Stimulated activated naive CD8-positive, alpha-beta T cell treated with anti-CD3 and anti-CD28 coated beads, Interleukin-15, Interleukin-2, amounts not matched to agents 100 U/mL and 50 U/mL, for 24 hours (primary cell): Measurements from ENCODE around the gene KSR2.

ENCODE experiments used
- ATAC-seq: fragments of 150-1000 bp; cut with Tn5 transposase; one replicate; pipeline ENCODE4 v1.10.0; 2021
- DNase-seq: peaks from one replicate; pipeline ENCODE4 v3.0.0; 2021

Gene KSR2

DNA sequence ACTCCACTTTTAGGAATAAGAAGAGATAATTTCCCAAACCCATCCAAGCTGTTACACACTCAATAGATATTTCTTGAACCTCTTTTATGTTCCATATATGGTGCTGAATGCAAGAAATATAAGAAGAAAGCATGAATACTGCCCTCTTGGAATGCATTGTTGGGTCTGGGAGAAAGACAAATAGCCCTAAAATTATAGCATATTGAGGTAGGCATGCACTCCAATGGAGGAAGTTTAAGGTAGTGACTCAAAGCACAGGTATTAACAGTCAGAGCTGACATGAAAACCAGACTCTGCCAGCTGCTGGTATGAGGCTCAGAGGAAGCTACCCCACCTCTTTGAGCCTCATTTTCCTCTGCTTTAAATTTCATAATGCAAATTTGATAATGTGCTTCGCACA lies 346.0 kb downstream of the KSR2 start:
- no peak for ATAC-seq
- no peak for DNase-seq

DNA sequence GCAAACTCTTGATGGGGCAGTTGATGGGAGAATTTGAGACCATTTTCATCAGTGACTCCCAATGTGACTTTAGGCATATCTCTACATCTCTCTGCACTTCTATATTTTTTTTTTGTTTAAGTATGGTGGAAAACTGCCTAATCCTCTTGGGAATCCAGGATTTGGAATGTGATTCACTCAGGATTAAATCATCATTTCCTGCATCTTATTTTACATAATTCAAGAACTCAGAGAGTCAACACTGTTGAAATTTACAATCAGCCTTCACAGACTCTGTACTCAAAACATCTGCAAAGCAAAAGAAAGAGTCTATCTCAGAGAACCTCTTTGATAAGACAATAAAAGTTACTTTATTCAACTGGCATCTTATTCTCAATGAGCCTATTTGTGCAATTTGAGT lies 346.7 kb downstream of the KSR2 start:
- ATAC-seq, result no peak
- no peak for DNase-seq

DNA sequence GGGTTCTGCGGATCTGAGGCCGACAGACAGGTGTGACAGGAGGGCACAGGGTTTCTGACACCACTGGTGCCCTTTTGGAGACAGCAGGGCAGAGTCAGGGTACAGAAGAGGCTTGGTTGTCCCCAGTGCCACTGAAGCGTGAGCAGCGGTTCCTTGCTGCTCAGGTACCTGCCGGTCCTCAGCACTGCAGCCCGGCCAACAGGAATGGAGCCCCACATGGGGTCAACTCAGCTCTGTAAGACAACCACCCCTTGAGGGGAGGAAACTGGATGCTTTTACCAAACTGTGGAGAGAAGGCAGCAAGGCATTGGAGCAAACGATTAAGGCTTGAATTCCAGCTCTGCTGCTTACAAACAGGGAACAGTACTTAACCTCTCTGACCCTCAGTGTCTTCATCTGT lies 361.0 kb downstream of the KSR2 start:
- ATAC-seq, result no peak
- no peak for DNase-seq

DNA sequence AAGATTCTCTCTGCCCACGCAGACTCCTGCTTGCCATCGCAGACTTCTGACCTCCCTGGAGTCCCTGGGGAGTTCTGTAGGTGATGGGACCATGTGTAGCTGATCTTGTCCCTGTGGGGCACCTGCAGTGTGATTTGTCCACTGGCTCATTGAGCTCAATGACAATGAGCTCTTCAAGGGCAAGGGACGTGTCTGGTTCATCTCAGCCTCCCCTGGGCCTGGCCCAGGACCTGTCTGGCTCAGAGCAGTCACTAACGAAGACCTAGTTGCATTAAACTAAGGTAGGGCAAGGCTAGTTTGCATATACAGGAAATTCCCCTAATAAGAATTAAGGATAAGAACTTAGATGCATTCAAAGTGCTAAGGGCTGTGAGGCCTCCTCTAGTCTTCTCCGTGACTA lies 361.8 kb downstream of the KSR2 start:
- DNase-seq (no peak), ATAC-seq (no peak)

DNA sequence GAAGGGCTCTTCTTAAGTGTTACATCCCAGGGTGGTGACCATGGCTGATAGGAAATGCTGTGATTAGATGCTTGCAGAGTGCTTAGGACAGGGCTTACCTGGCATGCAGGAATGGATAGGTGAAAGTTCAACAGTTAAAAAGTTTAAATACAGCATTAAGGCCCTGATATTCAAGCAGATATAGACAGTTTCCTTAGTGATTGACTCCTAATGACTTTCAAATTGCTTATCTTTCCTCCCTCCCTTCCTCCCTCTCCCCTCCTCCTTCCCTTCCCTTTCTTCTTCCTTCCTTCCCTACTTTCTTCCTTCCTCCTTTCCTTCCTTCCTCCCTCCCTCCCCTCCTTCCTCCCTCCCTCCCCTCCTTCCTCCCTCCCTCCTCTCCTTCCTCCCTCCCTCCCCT lies 362.8 kb downstream of the KSR2 start:
- ATAC-seq (no peak), DNase-seq (no peak)

DNA sequence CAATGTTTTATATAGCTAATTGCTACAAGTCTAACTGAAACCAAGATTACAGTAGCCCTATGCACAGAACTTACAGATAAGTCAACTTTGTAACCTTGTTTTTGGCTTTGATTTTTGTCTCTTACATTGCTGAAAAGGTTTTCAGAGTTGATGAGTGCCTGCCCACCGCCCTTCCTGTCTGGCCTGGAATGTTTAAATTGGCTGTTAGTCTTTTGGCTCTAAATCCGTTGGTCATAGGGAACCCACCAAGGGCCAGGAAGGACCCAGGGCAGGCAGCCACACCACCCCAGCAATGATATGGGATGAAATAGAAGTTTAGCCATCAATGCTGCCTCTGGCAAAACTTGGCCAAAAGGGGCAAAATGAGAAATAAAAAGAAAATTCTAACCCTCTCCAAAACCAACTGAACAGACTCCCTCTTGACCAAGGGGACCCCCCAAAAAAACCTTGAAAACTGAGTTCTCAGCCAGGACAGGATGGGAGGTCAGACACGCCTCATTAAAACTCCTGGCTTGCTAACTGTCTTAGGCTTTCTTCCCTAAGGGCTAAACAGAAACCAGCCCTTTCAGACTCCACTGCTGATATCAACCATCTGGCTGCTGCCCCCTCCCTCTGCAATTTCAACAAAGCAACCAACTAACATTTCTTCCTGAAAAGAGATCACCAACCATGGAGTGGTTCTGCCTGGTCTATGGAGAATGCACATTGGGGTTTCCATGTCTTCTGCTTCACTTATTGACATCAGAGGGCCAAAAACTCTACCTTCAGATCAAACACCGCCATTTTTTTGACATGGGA lies 365.3 kb downstream of the KSR2 start:
- no peak for ATAC-seq
- no peak for DNase-seq

DNA sequence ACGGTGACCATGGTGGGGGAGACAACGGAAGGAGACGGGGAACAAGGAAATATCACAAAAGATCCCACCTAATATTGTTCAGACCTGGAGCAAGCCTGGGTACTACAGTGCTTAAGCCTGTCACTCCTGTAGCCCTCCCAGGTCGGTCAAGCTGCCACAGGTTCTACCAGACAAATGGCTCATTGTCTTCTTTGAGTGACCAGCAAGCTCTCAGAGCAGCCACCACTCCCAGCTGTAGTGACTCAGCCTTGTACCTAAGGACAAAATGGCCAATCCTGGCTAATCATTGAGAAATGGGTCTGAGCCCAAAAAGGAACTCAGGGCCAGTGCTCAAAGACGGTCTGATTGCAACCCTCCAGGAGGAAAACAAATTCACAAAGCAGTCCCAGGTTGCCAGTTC lies 368.9 kb downstream of the KSR2 start:
- ATAC-seq (no peak), DNase-seq (no peak)

DNA sequence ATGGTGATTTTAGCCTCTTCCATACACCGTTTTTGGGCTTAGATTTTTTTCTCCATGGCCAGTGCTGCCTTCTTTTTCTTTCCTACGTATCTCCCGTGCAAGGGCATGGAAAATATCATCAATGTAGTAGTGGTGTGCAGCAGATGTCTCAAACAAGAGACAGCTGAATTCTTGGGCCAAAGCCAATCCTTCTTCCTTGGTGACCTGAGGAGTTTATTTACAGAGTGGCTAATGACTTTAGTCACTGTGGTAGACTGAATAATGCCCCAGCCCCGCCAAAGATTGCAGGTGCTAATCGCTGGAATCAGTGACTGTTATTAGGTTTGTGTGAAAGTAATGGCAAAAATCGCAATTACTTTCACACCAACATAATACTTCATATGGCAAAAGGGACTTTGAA lies 371.8 kb downstream of the KSR2 start:
- ATAC-seq, result no peak
- DNase-seq, result no peak

DNA sequence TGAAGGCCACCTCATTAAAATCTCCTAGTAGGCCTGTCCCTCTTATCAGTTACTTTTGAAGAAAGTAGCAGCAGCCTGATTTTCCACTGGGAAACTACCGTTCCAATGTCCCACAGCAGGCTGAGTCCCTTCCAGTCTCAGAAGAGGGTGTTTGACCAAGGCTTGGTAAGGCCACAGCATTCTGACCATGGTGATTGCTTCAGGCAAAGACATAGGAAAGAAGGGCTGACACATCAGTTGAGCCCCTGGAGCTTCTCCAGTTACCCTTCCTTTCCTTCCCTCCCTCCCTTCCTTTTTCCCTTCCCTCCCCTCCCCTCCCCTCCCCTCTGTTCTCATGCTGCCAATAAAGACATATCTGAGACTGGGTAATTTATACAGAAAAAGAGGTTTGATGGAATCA lies 373.0 kb downstream of the KSR2 start:
- DNase-seq, result no peak
- ATAC-seq, result no peak

DNA sequence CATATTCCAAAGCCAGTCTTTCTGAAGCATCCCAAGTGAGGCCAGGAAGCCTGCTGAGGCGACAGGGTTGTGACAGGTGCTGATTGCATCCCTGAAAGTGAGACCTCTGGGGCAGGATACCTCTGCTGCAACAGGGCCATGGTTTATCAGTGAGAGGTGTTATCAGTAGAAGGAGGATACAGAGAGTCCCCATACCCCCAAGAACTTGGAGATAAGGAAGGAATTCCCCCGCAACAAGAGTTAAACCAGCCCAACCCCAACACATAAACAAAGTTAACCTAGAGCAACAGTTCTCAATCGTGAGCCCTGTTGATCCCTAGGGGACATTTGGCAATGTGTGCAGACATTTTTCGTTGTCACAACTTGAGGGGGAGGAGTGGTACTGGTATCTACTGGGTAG lies 374.3 kb downstream of the KSR2 start:
- no peak for DNase-seq
- no peak for ATAC-seq

DNA sequence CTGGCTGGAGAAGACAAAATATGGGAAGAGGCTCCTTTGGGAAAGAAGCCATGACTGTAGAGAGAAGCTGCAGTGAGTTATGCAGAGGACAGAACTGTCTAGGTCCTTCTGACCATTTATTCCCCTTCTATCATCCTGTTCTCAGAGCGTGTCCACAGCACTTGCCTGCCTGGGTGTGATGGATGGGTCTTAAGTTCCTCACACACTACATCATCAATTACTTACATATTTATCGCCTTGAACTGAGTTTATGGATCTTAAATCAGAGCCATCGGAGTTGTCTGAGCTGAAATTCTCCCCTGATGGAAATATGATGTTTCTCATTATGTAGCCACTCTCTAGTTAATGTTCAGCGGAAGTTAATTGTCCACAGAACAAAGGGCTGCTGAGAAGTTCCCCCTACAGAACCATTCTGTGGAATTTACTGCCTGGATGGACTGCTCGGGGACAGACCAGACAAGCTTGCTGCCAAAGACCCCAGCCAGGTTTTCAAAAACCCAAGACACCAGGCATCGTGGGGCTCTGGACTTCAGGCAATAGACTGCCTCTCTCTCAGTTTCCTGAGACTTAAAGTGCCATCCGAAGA lies 374.9 kb downstream of the KSR2 start:
- no peak for DNase-seq
- ATAC-seq, result no peak

DNA sequence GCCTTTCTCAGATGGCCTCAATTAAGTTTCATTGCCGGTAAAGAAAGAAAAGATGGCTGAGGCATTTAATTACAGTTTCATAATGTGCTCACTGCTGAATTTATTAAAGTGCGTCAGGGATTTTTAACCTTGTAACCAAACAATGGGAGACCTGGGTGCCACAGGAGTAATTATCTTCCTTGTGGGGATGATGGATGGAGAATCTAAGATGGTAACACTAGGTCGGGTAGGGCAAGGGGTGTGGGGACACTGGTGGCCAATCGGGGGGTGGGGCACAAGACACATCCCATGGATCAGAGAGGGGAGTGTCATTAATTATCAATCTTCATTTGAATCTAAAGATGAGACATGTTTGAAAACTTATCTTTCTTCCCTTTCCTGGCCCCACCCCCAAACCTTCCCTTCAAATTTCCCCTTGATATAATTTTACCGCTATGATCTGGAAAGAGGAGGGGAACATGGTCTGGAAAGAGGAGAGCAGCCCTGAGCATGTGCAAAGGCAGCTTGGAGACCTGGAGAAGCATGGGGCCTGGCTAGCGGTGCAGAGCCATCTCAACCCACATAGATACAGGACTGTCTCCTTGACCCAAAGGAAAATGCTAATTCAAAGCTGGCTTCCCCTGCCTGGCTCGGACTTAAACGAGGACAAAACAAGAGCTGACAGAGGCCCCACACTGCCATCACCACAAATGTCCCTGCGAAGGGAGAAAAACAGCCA lies 376.0 kb downstream of the KSR2 start:
- ATAC-seq, result no peak

DNA sequence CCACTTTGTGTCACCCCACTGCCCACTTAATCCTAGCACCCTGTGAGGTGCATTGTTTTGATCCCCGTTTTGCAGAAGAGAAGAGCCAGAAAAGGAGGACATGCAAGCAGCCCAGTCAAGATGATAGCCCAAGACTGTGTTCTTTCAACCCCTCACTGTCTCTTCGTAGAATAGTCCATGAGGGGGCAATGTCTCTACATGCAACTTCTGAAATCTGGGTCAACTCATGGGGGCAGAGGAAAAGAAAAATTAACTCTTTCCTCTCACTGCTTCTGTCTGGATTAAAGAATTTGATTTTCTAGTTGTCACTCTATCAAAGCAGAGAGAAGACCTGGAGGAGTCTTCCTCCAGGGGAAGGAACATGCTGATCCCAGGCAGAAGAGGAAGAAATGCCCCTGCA lies 377.8 kb downstream of the KSR2 start:
- ATAC-seq, result no peak
- no peak for DNase-seq

More for the DNA sequence above, 376.0 kb downstream of the KSR2 start:
- DNase-seq, result no peak

DNA sequence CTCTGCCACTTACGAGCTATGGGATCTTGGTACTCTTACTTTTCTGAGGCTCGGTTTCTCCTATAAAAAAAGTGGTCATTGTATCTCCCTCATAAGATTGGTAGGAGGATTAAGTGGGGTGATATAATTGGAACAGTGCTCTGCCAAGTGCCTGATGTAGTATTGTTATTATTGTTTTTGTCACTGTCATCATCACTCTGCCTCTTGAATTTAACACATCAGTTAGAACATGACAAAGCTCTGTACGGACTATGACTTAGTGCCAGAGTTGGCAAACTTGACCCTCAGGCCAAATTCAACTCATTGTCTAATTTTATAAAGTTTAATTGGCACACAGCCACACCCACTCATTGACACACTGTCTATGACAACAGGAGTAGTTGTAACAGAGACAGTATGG lies 378.4 kb downstream of the KSR2 start:
- DNase-seq (no peak), ATAC-seq (no peak)

DNA sequence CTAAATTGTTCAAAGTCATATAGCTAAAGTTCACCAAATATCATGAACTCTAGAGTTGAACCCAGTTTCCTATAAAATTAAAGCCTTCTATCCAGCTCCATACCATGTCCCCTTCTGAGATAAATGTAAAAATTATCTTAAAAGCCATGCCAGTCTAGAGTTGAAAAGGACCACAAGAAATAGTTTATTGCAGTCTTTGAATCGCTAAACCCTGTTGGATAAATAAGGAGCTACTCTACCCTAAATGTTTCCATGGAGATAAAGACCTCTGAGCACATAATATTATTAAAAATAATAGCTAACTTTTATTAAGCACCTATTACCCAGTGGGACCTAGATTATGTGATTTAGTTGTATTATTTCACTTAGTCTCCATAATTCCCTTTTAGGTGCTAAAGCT lies 379.8 kb downstream of the KSR2 start:
- no peak for DNase-seq
- ATAC-seq, result no peak

DNA sequence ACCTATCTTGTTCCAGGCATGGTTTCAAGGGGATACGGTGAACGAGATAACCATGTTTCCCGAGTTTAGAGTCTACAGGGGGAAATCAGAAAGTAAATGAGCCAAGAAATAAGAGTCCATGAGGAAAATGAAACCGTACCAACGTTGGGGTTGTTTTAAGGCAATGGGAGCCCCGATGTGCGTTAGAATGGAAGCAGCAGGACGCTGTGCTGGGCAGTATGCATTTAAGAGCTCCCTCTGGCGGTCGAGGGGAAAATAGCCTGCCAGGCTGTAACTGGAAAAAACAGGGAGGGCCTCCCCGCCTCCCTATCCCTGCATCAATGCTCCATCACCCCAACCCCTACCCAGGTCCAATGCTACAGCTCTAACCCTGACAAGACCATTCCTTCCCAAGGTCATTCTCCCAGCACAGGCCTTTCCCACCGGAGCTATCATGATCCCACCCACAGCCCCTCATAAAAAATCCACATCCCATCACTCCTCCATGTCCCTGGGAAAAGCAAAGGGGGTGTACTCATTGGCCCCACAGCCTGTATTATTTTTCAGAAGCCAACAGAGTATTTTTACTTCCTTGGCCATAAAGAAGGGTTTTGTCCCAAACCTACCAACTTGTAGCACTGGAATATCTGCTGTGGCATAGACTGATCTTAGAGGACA lies 381.0 kb downstream of the KSR2 start:
- ATAC-seq, result no peak
- peak; percentile 62 for DNase-seq

DNA sequence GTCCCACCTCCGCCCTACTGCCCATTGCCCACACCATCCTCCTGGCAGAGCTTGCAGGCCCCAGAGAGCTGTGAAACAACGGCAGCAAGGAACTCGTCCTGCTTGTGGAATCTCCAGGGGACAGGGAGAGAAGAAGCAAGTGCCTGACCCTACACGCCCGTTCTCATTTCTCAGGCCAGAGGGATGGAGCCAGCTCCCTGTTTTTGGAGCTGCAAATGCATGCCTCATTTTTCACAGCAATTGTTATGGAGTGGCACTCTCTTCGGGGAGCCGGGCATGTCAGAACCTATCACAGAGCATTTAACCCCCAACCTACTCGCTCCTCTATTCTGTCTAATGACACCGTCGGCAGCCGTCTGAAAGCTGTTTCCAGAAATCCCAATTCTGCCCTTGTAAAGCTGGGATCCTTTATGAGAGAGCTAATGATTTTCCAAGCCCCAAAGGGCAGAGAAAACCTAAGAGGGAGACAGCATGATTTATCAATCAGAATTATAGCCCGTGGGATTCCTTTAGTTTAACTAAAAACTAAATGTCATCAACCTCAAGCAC lies 385.0 kb downstream of the KSR2 start:
- ATAC-seq, result no peak
- no peak for DNase-seq

DNA sequence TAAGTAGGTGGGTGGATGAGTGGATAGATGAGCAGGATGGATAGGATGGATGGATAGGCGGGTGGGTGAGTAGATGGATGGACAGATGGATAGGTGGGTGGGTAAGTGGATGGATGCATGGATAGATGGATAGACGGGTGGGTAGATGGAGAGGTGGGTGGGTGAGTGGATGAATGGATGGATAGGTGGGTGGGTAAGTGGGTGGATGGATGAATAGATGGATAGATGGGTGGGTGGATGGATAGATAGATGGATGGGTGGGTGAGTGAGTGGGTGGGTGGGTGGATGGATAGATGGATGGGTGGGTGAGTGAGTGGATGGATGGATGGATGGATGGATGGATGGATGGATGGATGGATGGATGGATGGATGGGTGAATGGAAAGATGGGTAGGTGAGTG lies 385.7 kb downstream of the KSR2 start:
- ATAC-seq (no peak), DNase-seq (no peak)

DNA sequence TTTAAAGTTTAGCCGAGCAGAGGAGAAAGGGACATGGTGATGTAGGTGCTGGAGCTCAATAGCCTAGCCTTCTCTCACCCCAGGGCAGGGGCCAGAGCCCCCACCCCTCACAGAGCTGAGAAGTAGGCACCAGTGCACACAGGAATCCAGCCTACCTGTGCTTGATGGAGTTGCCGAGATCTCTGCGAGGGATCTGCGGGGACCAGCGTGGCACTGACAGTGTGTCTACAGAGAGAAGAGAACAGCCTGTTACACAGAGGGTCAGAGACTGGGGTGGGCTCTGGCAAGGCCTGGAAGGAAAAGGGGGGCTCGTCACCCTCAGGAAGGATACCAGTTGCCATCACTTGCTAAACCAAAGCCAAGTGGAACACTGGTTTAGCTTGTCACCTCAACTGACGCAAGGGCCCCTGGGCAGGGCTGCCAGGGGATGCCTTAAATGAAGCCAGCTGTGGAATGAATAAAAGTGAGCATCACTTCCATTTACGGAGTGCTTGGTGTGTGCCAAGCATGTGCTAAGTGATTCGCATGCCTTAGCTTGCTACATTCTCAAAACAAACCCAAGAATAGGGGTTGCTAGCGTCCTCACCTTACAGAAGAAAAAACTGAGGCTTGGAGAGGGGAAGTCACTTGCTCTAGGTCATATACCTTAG lies 386.5 kb downstream of the KSR2 start:
- DNase-seq (no peak), ATAC-seq (no peak)

DNA sequence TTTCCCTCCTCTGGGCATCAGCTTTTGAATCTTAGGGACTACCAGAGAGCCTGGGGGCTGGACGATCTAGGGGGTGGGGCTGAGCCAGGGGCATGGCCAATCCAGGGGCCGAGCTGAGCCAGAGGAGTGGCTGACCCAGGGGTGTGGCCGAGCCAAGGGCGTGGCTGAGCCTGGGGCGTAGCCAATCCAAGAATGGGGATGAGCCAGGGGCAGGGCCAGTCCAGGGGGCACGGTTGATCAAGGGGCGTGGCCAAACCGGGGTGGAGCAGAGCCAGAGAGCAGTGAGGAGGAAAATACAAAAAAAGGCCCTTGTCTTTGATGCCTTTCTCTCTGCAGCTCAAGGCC lies 388.1 kb downstream of the KSR2 start:
- DNase-seq, result peak; percentile 4
- no peak for ATAC-seq

DNA sequence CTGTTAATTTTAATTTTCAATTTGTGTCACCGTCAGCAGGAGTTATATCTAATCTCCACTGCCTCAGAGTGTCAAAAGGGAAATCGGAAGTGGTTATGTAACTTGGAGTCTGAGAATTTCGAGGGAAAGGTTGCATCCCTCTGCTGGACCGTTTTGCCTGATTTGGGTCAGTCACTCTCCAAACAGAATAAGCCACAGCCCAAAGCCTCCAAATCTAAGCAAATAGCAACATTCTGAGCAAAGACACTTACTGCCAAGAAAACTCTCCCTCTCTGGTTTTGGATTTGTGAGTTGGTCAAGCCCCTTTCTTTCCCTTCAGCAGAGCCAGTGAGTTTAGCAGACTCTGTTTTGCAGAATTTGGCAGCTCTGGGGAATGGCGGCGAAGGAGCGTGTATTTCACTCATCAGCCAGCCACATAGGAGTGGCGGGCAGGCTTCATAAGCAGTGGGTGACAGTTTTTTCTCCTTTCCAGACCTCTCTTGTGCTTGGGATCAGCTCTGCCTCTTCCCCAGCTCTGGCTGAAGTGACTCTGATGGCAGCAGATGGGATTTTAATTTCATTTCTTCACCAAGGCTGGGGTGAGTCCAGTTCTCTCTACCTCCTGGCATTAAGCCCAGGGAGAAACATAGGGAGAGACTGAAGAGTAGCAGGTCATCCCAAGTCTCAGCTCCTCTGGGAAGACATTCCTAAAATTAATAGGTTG lies 388.6 kb downstream of the KSR2 start:
- no peak for DNase-seq
- ATAC-seq, result no peak
